PC-9 (cell line): Measurements from ENCODE around the gene DPP7.

Source experiments
- CTCF ChIP-seq: fragments of 200-600 bp; sonication (generic); conservative IDR thresholded peaks from 2 replicates; pipeline ENCODE4 v1.6.1; 2017; ENCODE audit warnings: mixed run types, antibody characterized with exemption, mild to moderate bottlenecking, moderate library complexity
- EZH2 ChIP-seq: fragments of 200-600 bp; sonication (generic); IDR thresholded peaks from 2 replicates; pipeline ENCODE4 v1.8.0; 2017; ENCODE audit warnings: antibody characterized with exemption, low read depth

GRCh38 chr9:137088121-137088520, 26.4 kb downstream of the DPP7 start:
- TF ChIP-seq CTCF (no peak), EZH2 (no peak)
